ENCODE data around the gene PPP3CA. TPM values are rescaled to one million over a fixed set of nuclear protein-coding genes. Genes with fewer than 3 reads are reported as not detected.

PPP3CA gene
- polyA plus RNA-seq, 1 donor (not counting 4 experiments of a cell fraction or from before 2014, with no cell fraction given): 43.3 TPM

DNA sequence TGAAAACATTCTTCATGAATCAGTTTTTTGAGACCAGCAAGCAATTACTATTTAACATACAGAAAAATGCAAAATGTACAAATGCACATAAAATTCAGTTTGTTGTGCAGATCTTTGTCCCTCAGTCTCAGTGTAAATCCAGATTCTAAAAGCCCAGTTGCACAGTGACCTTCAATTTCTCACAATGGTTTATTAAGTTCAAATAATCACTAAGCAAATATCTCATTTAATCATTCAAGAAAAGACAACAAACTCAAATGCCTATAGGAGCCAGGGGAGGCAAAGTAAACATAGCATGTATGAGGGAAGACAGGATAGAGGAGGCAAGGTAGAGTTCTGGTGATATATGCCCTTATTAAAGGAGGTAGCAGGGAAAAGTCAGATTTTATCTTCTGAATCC lies 82.8 kb downstream of the PPP3CA start:
- no peaks in the 10 kb centered on the region for H3K27me3 ChIP-seq (ENCODE audit: control insufficient read depth, extremely low read depth, insufficient read depth, low read length)
- peaks cover 10% of the 10 kb centered on the region for H4K20me1 ChIP-seq (ENCODE audit: control insufficient read depth, extremely low read depth, insufficient read depth, low read length)
- no peak for FAIRE-seq

GRCh38 chr4:101262683-101263082 lies 84.6 kb downstream of the PPP3CA start:
- FAIRE-seq: peak; percentile 26
- no peak overlapping the region for H3K9ac ChIP-seq (ENCODE audit: control insufficient read depth, extremely low read depth, insufficient read depth, low read length)
- H3K79me2 ChIP-seq (ENCODE audit: control insufficient read depth, insufficient read depth, low read length): peaks cover 84% of the 10 kb centered on the region
- peaks cover 5% of the 10 kb centered on the region for H3K9me1 ChIP-seq (ENCODE audit: control insufficient read depth, extremely low read depth, insufficient read depth, low read length)
- H3K36me3 ChIP-seq (ENCODE audit: control insufficient read depth in 2 of 2, extremely low read depth in 1 of 2, insufficient read depth in 2 of 2, low read length in 2 of 2): no peaks in the 10 kb centered on the region
- H3K4me3 ChIP-seq (ENCODE audit: control insufficient read depth in 2 of 3, extremely low read depth in 1 of 3, insufficient read depth in 2 of 3, low read depth in 1 of 3, low read length in 3 of 3): no peak overlapping the region
- H4K20me1 ChIP-seq (ENCODE audit: control insufficient read depth, extremely low read depth, insufficient read depth, low read length): peaks cover 13% of the 10 kb centered on the region
- no peak overlapping the region for H3K4me2 ChIP-seq (ENCODE audit: control insufficient read depth, extremely low read depth, insufficient read depth, low read depth, low read length)
- DNase-seq (ENCODE audit: low read depth, low spot score): no peak
- no peak overlapping the region for H2AFZ ChIP-seq (ENCODE audit: control insufficient read depth, low read length)
- no peaks in the 10 kb centered on the region for H3K9me3 ChIP-seq (ENCODE audit: control insufficient read depth, low read depth, low read length)
- TF ChIP-seq CTCF (optimal IDR thresholded peaks at IDR 0.05 in 1 of 3, IDR thresholded peaks at IDR 0.05 in 1 of 3, conservative IDR thresholded peaks at IDR 0.05 in 1 of 3; ENCODE audit: extremely low read depth in 1 of 3, insufficient read depth in 2 of 3, low read length in 3 of 3): no peak
- TF ChIP-seq EZH2 (IDR thresholded peaks at IDR 0.05; ENCODE audit: low read length): no peak
- H3K27ac ChIP-seq (ENCODE audit: control insufficient read depth, insufficient read depth, low read length): no peak overlapping the region
- dilution Hi-C loops (cut with MboI; ENCODE audit: extremely low pct_ligation_motif_present, low sequenced_read_pairs): no loop called here
- no peaks in the 10 kb centered on the region for H3K27me3 ChIP-seq (ENCODE audit: control insufficient read depth, extremely low read depth, insufficient read depth, low read length)
- H3K4me1 ChIP-seq (ENCODE audit: control insufficient read depth, extremely low read depth, insufficient read depth, low read length): peaks cover 31% of the 10 kb centered on the region

More for the DNA sequence above, 82.8 kb downstream of the PPP3CA start:
- Histone ChIP-seq H3K36me3 (ENCODE audit: control insufficient read depth in 2 of 2, extremely low read depth in 1 of 2, insufficient read depth in 2 of 2, low read length in 2 of 2) (no peaks in the 10 kb centered on the region), H2AFZ (ENCODE audit: control insufficient read depth, low read length) (no peak overlapping the region), H3K9ac (ENCODE audit: control insufficient read depth, extremely low read depth, insufficient read depth, low read length) (no peak overlapping the region), H3K4me3 (ENCODE audit: control insufficient read depth in 2 of 3, extremely low read depth in 1 of 3, insufficient read depth in 2 of 3, low read depth in 1 of 3, low read length in 3 of 3) (no peak overlapping the region), H3K79me2 (ENCODE audit: control insufficient read depth, insufficient read depth, low read length) (peaks cover 85% of the 10 kb centered on the region), H3K9me3 (ENCODE audit: control insufficient read depth, low read depth, low read length) (no peaks in the 10 kb centered on the region), H3K4me2 (ENCODE audit: control insufficient read depth, extremely low read depth, insufficient read depth, low read depth, low read length) (no peak overlapping the region), H3K9me1 (ENCODE audit: control insufficient read depth, extremely low read depth, insufficient read depth, low read length) (peaks cover 5% of the 10 kb centered on the region), H3K27ac (ENCODE audit: control insufficient read depth, insufficient read depth, low read length) (peak overlapping the region; percentile 97), H3K4me1 (ENCODE audit: control insufficient read depth, extremely low read depth, insufficient read depth, low read length) (peaks cover 31% of the 10 kb centered on the region)
- no peak for DNase-seq (ENCODE audit: low read depth, low spot score)
- dilution Hi-C loops (cut with MboI; ENCODE audit: extremely low pct_ligation_motif_present, low sequenced_read_pairs): no loop called here
- no peak for TF ChIP-seq CTCF (optimal IDR thresholded peaks at IDR 0.05 in 1 of 3, IDR thresholded peaks at IDR 0.05 in 1 of 3, conservative IDR thresholded peaks at IDR 0.05 in 1 of 3; ENCODE audit: extremely low read depth in 1 of 3, insufficient read depth in 2 of 3, low read length in 3 of 3)
